HEK293T (cell line): ENCODE results near the gene FAM124B.

ENCODE experiments used
- CTCF ChIA-PET: fragments of 350-600 bp; formaldehyde crosslinking; extraction: SDS; loops from one replicate; lab custom pipeline; 2021; ENCODE audit warnings: antibody characterized with exemption, inconsistent platforms; lab: Yijun Ruan, JAX
- POLR2A ChIA-PET: fragments of 350-600 bp; formaldehyde crosslinking; extraction: SDS; loops from one replicate; lab custom pipeline; 2020; ENCODE audit warnings: antibody characterized with exemption, inconsistent platforms; lab: Yijun Ruan, JAX
- DNase-seq: peaks from one replicate; pipeline ENCODE4 v3.0.0; 2012; ENCODE audit warnings: mixed read lengths; ENCODE audit errors: extremely low spot score
- ARNT ChIP-seq: fragments of 450-650 bp; IDR thresholded peaks from 2 replicates; pipeline ENCODE4 v1.6.1; 2017; ENCODE audit warnings: mild to moderate bottlenecking
- BHLHE40 ChIP-seq: fragments of 450-650 bp; IDR thresholded peaks from 2 replicates; pipeline ENCODE4 v1.6.1; 2016; ENCODE audit warnings: mild to moderate bottlenecking, moderate library complexity, borderline replicate concordance
- CTBP1 ChIP-seq: fragments of 450-650 bp; IDR thresholded peaks from 2 replicates; pipeline ENCODE4 v1.6.1; 2016; ENCODE audit warnings: borderline replicate concordance
- ELF4 ChIP-seq: fragments of 450-650 bp; IDR thresholded peaks from 2 replicates; pipeline ENCODE4 v1.6.1; 2017; ENCODE audit warnings: antibody characterized with exemption
- FOXA1 ChIP-seq: fragments of 450-650 bp; IDR thresholded peaks from 2 replicates; pipeline ENCODE4 v1.6.1; 2016; ENCODE audit warnings: mild to moderate bottlenecking
- FOXK2 ChIP-seq: fragments of 450-650 bp; IDR thresholded peaks from 2 replicates; pipeline ENCODE4 v1.6.1; 2016; ENCODE audit warnings: mild to moderate bottlenecking
- FOXM1 ChIP-seq: fragments of 450-650 bp; IDR thresholded peaks from 2 replicates; pipeline ENCODE4 v1.6.1; 2017; ENCODE audit warnings: mild to moderate bottlenecking, borderline replicate concordance
- HDGF ChIP-seq: fragments of 450-650 bp; IDR thresholded peaks from 2 replicates; pipeline ENCODE4 v1.6.1; 2017; ENCODE audit warnings: antibody characterized with exemption, borderline replicate concordance
- L3MBTL2 ChIP-seq: fragments of 450-650 bp; conservative IDR thresholded peaks from 2 replicates; pipeline ENCODE4 v1.6.1; 2016; ENCODE audit warnings: mild to moderate bottlenecking
- LEF1 ChIP-seq: fragments of 450-650 bp; IDR thresholded peaks from 2 replicates; pipeline ENCODE4 v1.6.1; 2017; ENCODE audit warnings: mild to moderate bottlenecking, borderline replicate concordance
- NFRKB ChIP-seq: fragments of 450-650 bp; IDR thresholded peaks from 2 replicates; pipeline ENCODE4 v1.6.1; 2016; ENCODE audit warnings: mild to moderate bottlenecking, moderate library complexity
- PKNOX1 ChIP-seq: fragments of 450-650 bp; IDR thresholded peaks from 2 replicates; pipeline ENCODE4 v1.6.1; 2016
- SP1 ChIP-seq: fragments of 450-650 bp; IDR thresholded peaks from 2 replicates; pipeline ENCODE4 v1.6.1; 2017
- SUZ12 ChIP-seq: fragments of 450-650 bp; IDR thresholded peaks from 2 replicates; pipeline ENCODE4 v1.6.1; 2016; ENCODE audit warnings: mild to moderate bottlenecking
- TARDBP ChIP-seq: fragments of 450-650 bp; IDR thresholded peaks from 2 replicates; pipeline ENCODE4 v1.6.1; 2016
- ZNF384 ChIP-seq: fragments of 450-650 bp; IDR thresholded peaks from 2 replicates; pipeline ENCODE4 v1.6.1; 2016

FAM124B gene

GRCh38 chr2:224417361-224417729 is 15.4 kb upstream of the FAM124B start:
- no peak for DNase-seq
- ChIA-PET POLR2A (no interaction called here), CTCF (interaction anchor here (0.6 kb wide), 1 partner anchor 1995 kb away, joined by 4 read pairs; no protein-coding TSS in a partner anchor)
- TF ChIP-seq HDGF: no peak
- TF ChIP-seq FOXK2: no peak
- no peak for TF ChIP-seq BHLHE40
- no peak for TF ChIP-seq LEF1
- no peak for TF ChIP-seq L3MBTL2
- no peak for TF ChIP-seq CTBP1
- TF ChIP-seq TARDBP: no peak
- TF ChIP-seq ELF4: no peak
- TF ChIP-seq NFRKB: no peak
- no peak for TF ChIP-seq FOXM1
- TF ChIP-seq ARNT: no peak
- no peak for TF ChIP-seq SP1
- no peak for TF ChIP-seq SUZ12
- TF ChIP-seq FOXA1: no peak
- TF ChIP-seq ZNF384: no peak
- TF ChIP-seq PKNOX1: no peak

GRCh38 chr2:224416656-224417360 is 14.9 kb upstream of the FAM124B start:
- ChIA-PET CTCF (interaction anchor here (0.6 kb wide), 1 partner anchor 1996 kb away, joined by 4 read pairs; no protein-coding TSS in a partner anchor), POLR2A (no interaction called here)
- TF ChIP-seq ZNF384 (no peak), L3MBTL2 (no peak), TARDBP (no peak), FOXM1 (no peak), LEF1 (no peak)
- DNase-seq: no peak

- DNase-seq: no peak
- TF ChIP-seq FOXA1 (no peak), CTBP1 (no peak), SP1 (no peak), NFRKB (no peak), LEF1 (no peak), FOXM1 (no peak), SUZ12 (no peak), FOXK2 (no peak), PKNOX1 (no peak)
- ChIA-PET CTCF (no interaction called here), POLR2A (no interaction called here)
Measured at GRCh38 chr2:224413381-224413780, 11.5 kb upstream of the FAM124B start.

GRCh38 chr2:224412141-224413015 is 10.5 kb upstream of the FAM124B start:
- DNase-seq: no peak
- TF ChIP-seq PKNOX1: no peak
- no peak for TF ChIP-seq ARNT
- TF ChIP-seq CTBP1: no peak
- TF ChIP-seq FOXA1: no peak
- TF ChIP-seq SUZ12: no peak
- TF ChIP-seq ELF4: no peak
- TF ChIP-seq LEF1: no peak
- TF ChIP-seq HDGF: no peak
- TF ChIP-seq ZNF384: no peak
- TF ChIP-seq SP1: no peak
- no peak for TF ChIP-seq FOXK2
- no peak for TF ChIP-seq NFRKB
- no peak for TF ChIP-seq TARDBP
- TF ChIP-seq L3MBTL2: no peak
- TF ChIP-seq BHLHE40: no peak
- CTCF ChIA-PET: no interaction called here
- POLR2A ChIA-PET: no interaction called here

- ChIA-PET POLR2A (no interaction called here), CTCF (no interaction called here)
- DNase-seq: no peak
Measured at GRCh38 chr2:224410946-224411561, 9.1 kb upstream of the FAM124B start.

More at GRCh38 chr2:224410946-224411561, 9.1 kb upstream of the FAM124B start:
- no peak for TF ChIP-seq NFRKB
- no peak for TF ChIP-seq BHLHE40
- no peak for TF ChIP-seq SUZ12
- TF ChIP-seq FOXA1: no peak
- no peak for TF ChIP-seq L3MBTL2
- no peak for TF ChIP-seq FOXM1
- no peak for TF ChIP-seq HDGF
- no peak for TF ChIP-seq ELF4
- TF ChIP-seq PKNOX1: no peak
- no peak for TF ChIP-seq SP1
- TF ChIP-seq CTBP1: no peak
- no peak for TF ChIP-seq FOXK2
- TF ChIP-seq ARNT: no peak
- TF ChIP-seq TARDBP: no peak
- no peak for TF ChIP-seq LEF1
- TF ChIP-seq ZNF384: no peak
